Thoracic aorta (tissue), 2 donors: ENCODE results near the gene NSMCE4A. TPM values are rescaled to one million over a fixed set of nuclear protein-coding genes. Genes with fewer than 3 reads are reported as not detected.
"Not testable (repeated sequence)": the region's sequence is repeated elsewhere in the genome, so short reads cannot be mapped to it uniquely, and the experiment has no call there.

ENCODE experiments used
- ATAC-seq: fragments of 150-250 bp; one replicate; pipeline ENCODE4 v1.8.0; 2017; ENCODE audit warnings: low read depth; ENCODE audit not compliant: insufficient number of reproducible peaks, low FRiP score
- DNase-seq: peaks from one replicate; pipeline ENCODE4 v3.0.0-alpha.2; 2020; ENCODE audit warnings: low spot score
- H3K27ac ChIP-seq, 2 donors: fragments of 200-600 bp; sonication (generic); 1 replicate in 1 of 2; 2 replicates in 1 of 2; pipeline ENCODE4 v1.5.1; 2016; ENCODE audit warnings: mild to moderate bottlenecking in 2 of 2, moderate library complexity in 2 of 2
- H3K27me3 ChIP-seq: fragments of 200-600 bp; sonication (generic); replicated peaks from 2 replicates; pipeline ENCODE4 v1.6.0; 2016; ENCODE audit warnings: mild to moderate bottlenecking; ENCODE audit not compliant: insufficient read depth
- H3K36me3 ChIP-seq: fragments of 200-600 bp; sonication (generic); one replicate; pipeline ENCODE4 v1.5.1; 2016
- H3K4me1 ChIP-seq, 2 donors: fragments of 200-600 bp; sonication (generic); 1 replicate in 1 of 2; 2 replicates in 1 of 2; pipeline versions ENCODE4 v1.5.1 to v1.6.0; 2016; ENCODE audit warnings: low read depth in 2 of 2, mild to moderate bottlenecking in 1 of 2; ENCODE audit not compliant: control insufficient read depth in 1 of 2
- H3K4me3 ChIP-seq: fragments of 200-600 bp; sonication (generic); 2 replicates; pipeline ENCODE4 v1.5.1; 2016; ENCODE audit warnings: mild to moderate bottlenecking
- H3K9me3 ChIP-seq: fragments of 200-600 bp; sonication (generic); 2 replicates; pipeline ENCODE4 v1.5.1; 2016
- CTCF ChIP-seq: fragments of 200-600 bp; sonication (generic); IDR thresholded peaks from one replicate; pipeline ENCODE4 v1.5.1; 2019; ENCODE audit warnings: antibody characterized with exemption
- total RNA-seq, 2 donors: library from RNA; depleted of rRNA; stranded (reverse); fragments of >200 nt; gene quantifications; one replicate each; pipeline versions ENCODE4 v1.1.0 to v1.2.3, GENCODE V29; 2016

The NSMCE4A gene
- total RNA-seq, 2 donors from 2014 or later, result 64.0 to 81.1 TPM

GRCh38 chr10:121919666-121920065, 55.4 kb downstream of the NSMCE4A start:
- H3K27me3 ChIP-seq, result no peaks in the 10 kb centered on the region
- H3K36me3 ChIP-seq, result no peaks in the 10 kb centered on the region
- H3K4me3 ChIP-seq, result no peak overlapping the region
- no peak for ATAC-seq
- no peaks in the 10 kb centered on the region for H3K4me1 ChIP-seq
- no peak for TF ChIP-seq CTCF
- H3K27ac ChIP-seq, result no peak overlapping the region
- no peaks in the 10 kb centered on the region for H3K9me3 ChIP-seq
- DNase-seq, result no peak

- H3K36me3 ChIP-seq, ATAC-seq, H3K27me3 ChIP-seq, H3K4me1 ChIP-seq, H3K9me3 ChIP-seq, H3K27ac ChIP-seq, DNase-seq, H3K4me3 ChIP-seq: not testable (repeated sequence)
Measured at GRCh38 chr10:121918800-121919199, 56.2 kb downstream of the NSMCE4A start.

- no peak for TF ChIP-seq CTCF
- no peak overlapping the region for H3K27ac ChIP-seq
- no peaks in the 10 kb centered on the region for H3K9me3 ChIP-seq
- no peaks in the 10 kb centered on the region for H3K36me3 ChIP-seq
- no peaks in the 10 kb centered on the region for H3K27me3 ChIP-seq
- H3K4me3 ChIP-seq, result no peak overlapping the region
- H3K4me1 ChIP-seq, result peaks cover 0 to 9% of the 10 kb centered on the region in 2 donors
- ATAC-seq (no peak), DNase-seq (no peak)
Measured at GRCh38 chr10:121914661-121915060, 60.4 kb downstream of the NSMCE4A start.

GRCh38 chr10:121911421-121911697, 63.7 kb downstream of the NSMCE4A start:
- no peaks in the 10 kb centered on the region for H3K27me3 ChIP-seq
- peaks cover 0 to 9% of the 10 kb centered on the region in 2 donors for H3K4me1 ChIP-seq
- peaks cover 11% of the 10 kb centered on the region for H3K36me3 ChIP-seq
- H3K27ac ChIP-seq, result no peak overlapping the region
- no peak overlapping the region for H3K4me3 ChIP-seq
- no peak for DNase-seq
- ATAC-seq, result no peak
- H3K9me3 ChIP-seq, result no peaks in the 10 kb centered on the region
- TF ChIP-seq CTCF, result no peak

GRCh38 chr10:121910673-121911420, 64.2 kb downstream of the NSMCE4A start:
- DNase-seq (no peak), ATAC-seq (no peak)
- Histone ChIP-seq H3K36me3 (peaks cover 11% of the 10 kb centered on the region), H3K27ac (no peak overlapping the region), H3K4me1 (peaks cover 0 to 9% of the 10 kb centered on the region in 2 donors), H3K9me3 (no peaks in the 10 kb centered on the region), H3K27me3 (no peaks in the 10 kb centered on the region), H3K4me3 (no peak overlapping the region)
- TF ChIP-seq CTCF, result no peak

Other genes starting within 250 kb of the NSMCE4A start
- 10 to 100 TPM; 14.8 to 27.4 TPM for gene ATE1, start 47.2 kb downstream of the NSMCE4A start, total RNA-seq
- 10 to 100 TPM; 52.1 to 71.0 TPM for gene TACC2, start 13.9 kb upstream of the NSMCE4A start, total RNA-seq